Right cardiac atrium (tissue), 5 donors: ENCODE results near the gene POC1A. TPM values are rescaled to one million over a fixed set of nuclear protein-coding genes. Genes with fewer than 3 reads are reported as not detected.

Experiments used
- ATAC-seq, 2 donors: fragments of 200-7000 bp; cut with Tn5 transposase; one replicate each; pipeline versions ENCODE4 v1.8.0 to v1.9.1; 2020; ENCODE audit warnings: moderate library complexity in 2 of 2, mild to moderate bottlenecking in 1 of 2
- DNase-seq, 3 donors: peaks; one replicate each; pipeline ENCODE4 v3.0.0-alpha.2; 2020
- H3K27ac ChIP-seq: one replicate; pipeline ENCODE4 v1.5.1; 2013; ENCODE audit warnings: mild to moderate bottlenecking, low read length, control low read depth, moderate library complexity
- H3K27me3 ChIP-seq: one replicate; pipeline ENCODE4 v1.6.1; 2013; ENCODE audit not compliant: control insufficient read depth, insufficient read depth
- H3K4me1 ChIP-seq: one replicate; pipeline ENCODE4 v1.6.1; 2013; ENCODE audit warnings: low read length; ENCODE audit not compliant: control insufficient read depth, insufficient read depth
- H3K4me3 ChIP-seq: one replicate; pipeline ENCODE4 v1.5.1; 2013; ENCODE audit warnings: low read length, control low read depth
- H3K9me3 ChIP-seq: one replicate; pipeline ENCODE4 v1.6.1; 2013; ENCODE audit warnings: low read length; ENCODE audit not compliant: control insufficient read depth
- WGBS: extraction: QIAGEN DNeasy Blood & Tissue Kit; methylation state at CpG from one replicate; pipeline ENCODE4 v1.1.7; 2013; 5-methylcytosine and 5-hydroxymethylcytosine counted together
- intact Hi-C, 4 donors: fragments of 100-400 bp; cut with DNase I; formaldehyde crosslinking; loops; one replicate each; pipeline versions ENCODE4 v1.11.0 to v1.14.0; 2022 to 2023
- polyA plus RNA-seq: library from polyadenylated mRNA; stranded (reverse); fragments of 200-250 nt; gene quantifications from one replicate; pipeline ENCODE4 v1.2.3, GENCODE V29; 2013
- total RNA-seq, 4 donors: library from RNA; stranded (reverse); fragmentation: NEBNext Ultra II Directional; extraction: Animal tissue kit (Norgen Biotek cat#: 25700); gene quantifications; one replicate each; pipeline ENCODE4 v1.2.1, GENCODE V29; 2021
- donor health status: healthy with polysubstance abuse.
- donor health status: DM: no; HTN: yes; CAD: no.
- donor health status: DM: no; HTN: no; CAD: no.
- donor health status: DM: no; HTN: yes; CAD: no; lungs with severe emphysema.
- donor health status: DM: yes; HTN: yes; CAD: no.

The POC1A gene
- total and polyA plus RNA-seq, 5 donors = 0.75 to 1.4 (median 1.2) TPM

GRCh38 chr3:52089691-52090090, 64.5 kb downstream of the POC1A start:
- no peaks in the 10 kb centered on the region for H3K9me3 ChIP-seq
- peaks cover 28% of the 10 kb centered on the region for H3K4me1 ChIP-seq
- no peaks in the 10 kb centered on the region for H3K27me3 ChIP-seq
- H3K27ac ChIP-seq = no peak overlapping the region
- WGBS = 80% methylated on average over 4 of the region's 4 CpGs
- ATAC-seq = no peak
- intact Hi-C loops = no loop called here
- H3K4me3 ChIP-seq = no peak overlapping the region
- peak in 2 of 3 donors; percentile 5 to 43 for DNase-seq

DNA sequence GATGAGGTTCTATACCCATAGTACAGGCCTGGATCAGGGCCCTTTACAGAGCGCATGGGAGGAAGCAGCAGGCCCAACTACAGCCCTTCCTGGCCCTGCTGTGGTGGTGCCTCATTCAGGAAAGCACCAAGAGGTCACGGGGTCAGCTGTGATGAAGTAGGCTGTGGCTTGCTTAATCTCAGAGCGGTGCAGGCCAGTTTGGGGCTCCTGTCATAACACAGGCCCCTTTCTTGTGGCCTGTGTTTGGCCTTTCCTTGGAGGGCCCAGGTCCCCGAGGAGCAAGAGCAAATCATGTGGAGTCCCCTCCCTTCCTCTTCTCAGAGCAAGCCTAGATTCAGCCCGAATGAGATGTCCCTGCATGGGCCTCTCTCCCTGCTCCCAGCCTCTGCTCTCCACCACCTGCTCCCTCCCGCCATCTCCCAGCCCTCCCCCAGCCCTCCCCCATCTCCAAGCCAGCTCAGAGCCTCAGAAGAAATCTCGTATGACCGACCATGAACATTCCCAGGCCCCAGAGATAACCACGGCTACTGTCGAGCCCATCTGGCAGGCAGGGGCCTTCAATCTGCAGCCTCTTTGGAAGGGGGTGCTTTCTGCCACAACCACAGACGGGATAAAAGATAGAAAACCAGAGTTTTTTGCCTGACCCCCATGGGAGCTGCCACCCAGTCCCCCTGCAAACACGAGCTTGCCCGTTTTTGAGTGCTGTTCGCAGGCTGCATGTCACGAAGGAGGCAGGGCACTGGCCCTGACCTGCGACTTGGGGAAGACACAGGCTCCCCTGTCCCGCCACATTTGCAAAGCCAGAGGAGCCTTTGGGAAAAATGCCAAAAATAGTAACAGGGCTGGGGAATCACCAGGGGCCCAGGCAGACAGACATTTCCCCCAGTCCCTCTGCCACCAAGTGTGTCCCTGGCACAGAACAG, 65.5 kb downstream of the POC1A start:
- peak; percentile 6 to 54 for ATAC-seq
- H3K27ac ChIP-seq = peak overlapping the region; percentile 8
- no peak overlapping the region for H3K4me3 ChIP-seq
- peaks cover 28% of the 10 kb centered on the region for H3K4me1 ChIP-seq
- intact Hi-C loops = no loop called here
- no peaks in the 10 kb centered on the region for H3K9me3 ChIP-seq
- H3K27me3 ChIP-seq = no peaks in the 10 kb centered on the region
- peak; percentile 66 to 78 (median 73) for DNase-seq
- WGBS = 59% methylated on average over 17 of the region's 17 CpGs

- no peak overlapping the region for H3K27ac ChIP-seq
- H3K4me3 ChIP-seq = no peak overlapping the region
- peaks cover 25% of the 10 kb centered on the region for H3K4me1 ChIP-seq
- intact Hi-C loops = no loop called here
- 93% methylated on average over 3 of the region's 3 CpGs for WGBS
- peak in 2 of 3 donors; percentile 2 to 5 for DNase-seq
- no peaks in the 10 kb centered on the region for H3K9me3 ChIP-seq
- no peak for ATAC-seq
- H3K27me3 ChIP-seq = no peaks in the 10 kb centered on the region
Measured at GRCh38 chr3:52087731-52088130, 66.5 kb downstream of the POC1A start.

DNA sequence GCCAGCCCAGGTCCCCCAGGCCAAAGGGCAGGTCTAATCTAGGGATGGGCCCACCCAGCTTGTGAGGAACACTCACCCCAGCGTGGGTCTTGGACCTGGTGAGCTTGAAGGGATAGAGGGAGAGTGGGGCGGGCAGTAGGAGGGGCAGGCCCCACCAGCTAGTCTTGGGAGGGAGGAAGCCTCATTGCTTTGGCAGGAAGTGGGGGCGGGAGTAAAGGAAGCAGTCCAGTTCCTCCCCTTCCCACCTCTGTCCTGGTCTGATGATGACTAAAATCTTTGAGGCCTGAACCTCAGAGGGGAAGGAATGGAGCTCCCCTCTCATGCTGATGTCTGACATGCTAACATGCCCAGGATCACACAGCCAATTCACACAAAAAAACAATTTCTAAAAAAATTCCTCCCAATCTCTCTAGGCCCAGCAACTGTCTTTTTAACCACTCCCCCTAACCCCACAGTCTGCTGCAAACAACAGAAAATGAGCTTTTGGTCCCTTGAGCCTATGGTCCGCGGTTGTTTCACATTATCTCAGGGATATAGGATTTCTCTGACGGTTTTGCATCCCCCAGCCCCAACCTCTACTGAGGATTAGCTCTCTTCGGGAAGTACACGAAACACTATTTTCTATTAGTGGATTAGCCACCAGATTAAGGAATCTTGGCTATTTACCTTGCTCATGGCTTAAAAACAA, 67.1 kb downstream of the POC1A start:
- 59% methylated on average over 8 of the region's 8 CpGs for WGBS
- ATAC-seq (peak; percentile 6 to 39), DNase-seq (peak; percentile 36 to 70 (median 67))
- H3K4me3 ChIP-seq = no peak overlapping the region
- intact Hi-C loops = no loop called here
- H3K4me1 ChIP-seq = peaks cover 25% of the 10 kb centered on the region
- no peaks in the 10 kb centered on the region for H3K27me3 ChIP-seq
- H3K27ac ChIP-seq = no peak overlapping the region
- H3K9me3 ChIP-seq = no peaks in the 10 kb centered on the region

GRCh38 chr3:52086461-52086860, 67.8 kb downstream of the POC1A start:
- Histone ChIP-seq H3K27ac (no peak overlapping the region), H3K27me3 (no peaks in the 10 kb centered on the region), H3K9me3 (no peaks in the 10 kb centered on the region), H3K4me1 (peaks cover 21% of the 10 kb centered on the region), H3K4me3 (no peak overlapping the region)
- WGBS = 96% methylated on average over 6 of the region's 6 CpGs
- DNase-seq (peak; percentile 7 to 27 (median 20)), ATAC-seq (no peak)
- intact Hi-C loops = no loop called here

DNA sequence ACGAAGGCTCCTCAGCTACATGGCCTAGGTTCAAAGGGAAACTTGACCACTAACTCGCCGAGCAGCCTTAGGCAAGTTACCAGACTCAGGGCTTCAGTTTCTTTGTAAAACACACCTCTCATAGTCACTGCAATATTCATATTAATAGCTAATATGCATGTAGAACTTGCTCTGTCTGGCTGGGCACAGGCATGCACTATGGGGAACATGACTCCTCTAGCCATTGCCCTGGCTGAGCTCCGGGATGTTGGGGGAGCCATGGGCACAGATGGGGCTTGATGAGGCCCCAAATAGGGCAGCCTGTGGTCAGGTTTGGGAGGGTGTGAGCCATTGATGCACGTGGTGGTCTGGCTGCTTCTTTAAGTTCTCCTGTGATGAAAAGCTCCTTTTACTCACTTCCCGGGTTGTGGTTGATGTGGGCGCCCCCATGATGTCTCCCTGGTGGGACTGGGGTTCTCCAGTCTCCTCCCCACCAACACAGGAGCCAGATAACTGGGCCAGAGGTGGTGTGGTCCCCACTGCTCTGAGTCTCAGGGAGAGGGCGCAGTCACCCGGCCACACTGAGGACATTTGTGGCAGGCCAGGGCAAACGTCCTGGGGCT, 68.4 kb downstream of the POC1A start:
- H3K27ac ChIP-seq = no peak overlapping the region
- WGBS = 89% methylated on average over 10 of the region's 10 CpGs
- DNase-seq (peak; percentile 9 to 41 (median 40)), ATAC-seq (no peak)
- H3K9me3 ChIP-seq = no peaks in the 10 kb centered on the region
- H3K4me3 ChIP-seq = no peak overlapping the region
- intact Hi-C loops = no loop called here
- H3K4me1 ChIP-seq = peaks cover 21% of the 10 kb centered on the region
- H3K27me3 ChIP-seq = no peaks in the 10 kb centered on the region

GRCh38 chr3:52084954-52085680, 69.1 kb downstream of the POC1A start:
- peak; percentile 11 to 53 (median 43) for DNase-seq
- no peaks in the 10 kb centered on the region for H3K27me3 ChIP-seq
- intact Hi-C loops = no loop called here

GRCh38 chr3:52084216-52084945, 69.8 kb downstream of the POC1A start:
- Histone ChIP-seq H3K4me3 (no peak overlapping the region), H3K27ac (no peak overlapping the region), H3K4me1 (peaks cover 12% of the 10 kb centered on the region), H3K27me3 (no peaks in the 10 kb centered on the region), H3K9me3 (no peaks in the 10 kb centered on the region)
- intact Hi-C loops = no loop called here
- 96% methylated on average over 9 of the region's 9 CpGs for WGBS
- DNase-seq = peak; percentile 5 to 11 (median 11)
- no peak for ATAC-seq

More at GRCh38 chr3:52084954-52085680, 69.1 kb downstream of the POC1A start:
- Histone ChIP-seq H3K9me3 (no peaks in the 10 kb centered on the region), H3K4me3 (no peak overlapping the region), H3K4me1 (peaks cover 15% of the 10 kb centered on the region), H3K27ac (no peak overlapping the region)
- no peak for ATAC-seq
- WGBS = 90% methylated on average over 13 of the region's 13 CpGs

GRCh38 chr3:52083556-52084087, 70.6 kb downstream of the POC1A start:
- Histone ChIP-seq H3K4me3 (no peak overlapping the region), H3K27ac (no peak overlapping the region), H3K4me1 (peaks cover 12% of the 10 kb centered on the region), H3K27me3 (no peaks in the 10 kb centered on the region), H3K9me3 (no peaks in the 10 kb centered on the region)
- 92% methylated on average over 5 of the region's 5 CpGs for WGBS
- intact Hi-C loops = no loop called here
- DNase-seq (peak; percentile 9 to 29 (median 26)), ATAC-seq (no peak)

DNA sequence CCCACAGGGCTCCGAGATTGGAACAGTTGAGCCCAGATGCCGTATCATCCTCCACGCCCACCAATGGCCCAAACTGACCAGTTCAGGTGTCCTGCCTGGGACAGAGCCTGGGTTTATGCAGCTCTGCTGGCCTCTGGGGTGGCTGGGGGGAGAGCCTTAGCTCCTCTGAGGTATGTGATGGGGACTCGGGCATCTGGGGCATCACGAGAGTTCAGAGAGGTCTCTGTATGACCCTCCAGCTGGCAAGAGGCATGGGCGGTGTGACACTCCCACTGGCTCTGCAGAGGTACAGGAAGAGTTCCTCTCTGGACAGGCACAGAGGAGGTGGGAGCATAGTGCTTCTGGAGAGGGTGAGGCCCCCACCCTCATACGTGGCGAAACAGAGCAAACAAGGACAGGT, 71.3 kb downstream of the POC1A start:
- ATAC-seq (no peak), DNase-seq (peak; percentile 5 to 39 (median 33))
- no peaks in the 10 kb centered on the region for H3K27me3 ChIP-seq
- intact Hi-C loops = no loop called here
- H3K9me3 ChIP-seq = no peaks in the 10 kb centered on the region
- H3K4me3 ChIP-seq = no peak overlapping the region
- no peak overlapping the region for H3K27ac ChIP-seq
- 95% methylated on average over 8 of the region's 8 CpGs for WGBS
- H3K4me1 ChIP-seq = peaks cover 7% of the 10 kb centered on the region
